ENCODE measurements around the gene EHD1. TPM values are rescaled to one million over a fixed set of nuclear protein-coding genes. Genes with fewer than 3 reads are reported as not detected.

Gene EHD1
- total RNA-seq, 4 donors from 2014 or later, result 66.4 to 226 (median 94.8) TPM

- DNase-seq (ENCODE audit: low spot score) (no peak), ATAC-seq (ENCODE audit: low FRiP score) (no peak)
- TF ChIP-seq CTCF (IDR thresholded peaks at IDR 0.05), result no peak
These were observed 8.7 kb downstream of the EHD1 start for GRCh38 chr11:64869571-64870175.

- TF ChIP-seq CTCF (IDR thresholded peaks at IDR 0.05), result no peak
- DNase-seq (ENCODE audit: low spot score) (no peak), ATAC-seq (ENCODE audit: low FRiP score) (peak; percentile 81)
These were observed 9.4 kb downstream of the EHD1 start for GRCh38 chr11:64868904-64869570.

- no peak for TF ChIP-seq CTCF (IDR thresholded peaks at IDR 0.05)
- DNase-seq (ENCODE audit: low spot score) (peak; percentile 21), ATAC-seq (ENCODE audit: low FRiP score) (no peak)
These were observed 10.5 kb downstream of the EHD1 start for GRCh38 chr11:64867748-64868462.

GRCh38 chr11:64866173-64866491, 12.3 kb downstream of the EHD1 start:
- ATAC-seq (ENCODE audit: low FRiP score) (no peak), DNase-seq (ENCODE audit: low spot score) (no peak)
- no peak for TF ChIP-seq CTCF (IDR thresholded peaks at IDR 0.05)

- ATAC-seq (ENCODE audit: low FRiP score), result no peak
- no peak for TF ChIP-seq CTCF (IDR thresholded peaks at IDR 0.05)
- DNase-seq (ENCODE audit: low spot score), result no peak
These were observed 12.9 kb downstream of the EHD1 start for GRCh38 chr11:64865286-64866172.

GRCh38 chr11:64864473-64865285, 13.7 kb downstream of the EHD1 start:
- DNase-seq (ENCODE audit: low spot score), result no peak
- no peak for TF ChIP-seq CTCF (IDR thresholded peaks at IDR 0.05)
- peak; percentile 55 for ATAC-seq (ENCODE audit: low FRiP score)

All from omental fat pad (tissue), 4 donors.